CD4-positive, alpha-beta memory T cell (primary cell): ENCODE results near the gene GAA. TPM values are rescaled to one million over a fixed set of nuclear protein-coding genes. Genes with fewer than 3 reads are reported as not detected.

Source experiments
- CTCF ChIA-PET: fragments of 350-600 bp; sonication (Branson Sonifier 250); formaldehyde crosslinking; loops from one replicate; lab custom pipeline; 2021; ENCODE audit warnings: inconsistent platforms; ENCODE audit not compliant: partially characterized antibody; lab: Charles Lee
- POLR2A ChIA-PET: fragments of 350-600 bp; sonication (Branson Sonifier 250); formaldehyde crosslinking; loops from one replicate; lab custom pipeline; 2021; ENCODE audit not compliant: partially characterized antibody; lab: Charles Lee
- DNase-seq, 5 donors: peaks; one replicate each; pipeline versions ENCODE4 v3.0.0 to v3.0.0-alpha.2; 2020 to 2022; ENCODE audit warnings: mixed read lengths in 1 of 5
- H3K27ac ChIP-seq: one replicate; pipeline ENCODE4 v1.7.0; 2013; ENCODE audit warnings: low read depth, low read length
- H3K27me3 ChIP-seq: 2 replicates; pipeline ENCODE4 v1.7.0; 2013; ENCODE audit warnings: mild to moderate bottlenecking, low read length, moderate library complexity; ENCODE audit not compliant: insufficient read depth
- H3K36me3 ChIP-seq: 2 replicates; pipeline ENCODE4 v1.7.0; 2013; ENCODE audit warnings: mild to moderate bottlenecking, low read length, moderate library complexity; ENCODE audit not compliant: insufficient read depth
- H3K4me1 ChIP-seq: 2 replicates; pipeline ENCODE4 v1.7.0; 2013; ENCODE audit warnings: mild to moderate bottlenecking, low read length, moderate library complexity; ENCODE audit not compliant: insufficient read depth
- H3K4me3 ChIP-seq, 2 donors: one replicate each; pipeline ENCODE4 v1.7.0; 2013; ENCODE audit warnings: low read length in 2 of 2, mild to moderate bottlenecking in 1 of 2
- H3K9me3 ChIP-seq, 2 donors: one replicate each; pipeline ENCODE4 v1.7.0; 2013; ENCODE audit warnings: low read length in 2 of 2, control low read depth in 1 of 2; ENCODE audit not compliant: control insufficient read depth in 1 of 2
- H3K27ac Mint-ChIP-seq, 7 donors: one replicate each; pipeline ENCODE4 v1.8.0; 2020 to 2021; ENCODE audit warnings: mixed read lengths in 7 of 7, mild to moderate bottlenecking in 6 of 7, inconsistent platforms in 3 of 7, moderate library complexity in 3 of 7
- H3K27me3 Mint-ChIP-seq, 2 donors: one replicate each; pipeline ENCODE4 v1.8.0; 2020 to 2021; ENCODE audit warnings: mixed read lengths in 2 of 2
- H3K36me3 Mint-ChIP-seq, 2 donors: one replicate each; pipeline ENCODE4 v1.8.0; 2020 to 2021; ENCODE audit warnings: mixed read lengths in 2 of 2, inconsistent platforms in 1 of 2, mild to moderate bottlenecking in 1 of 2
- H3K4me1 Mint-ChIP-seq, 4 donors: one replicate each; pipeline ENCODE4 v1.8.0; 2020 to 2021; ENCODE audit warnings: mixed read lengths in 4 of 4, mild to moderate bottlenecking in 1 of 4
- H3K4me3 Mint-ChIP-seq, 8 donors: one replicate each; pipeline ENCODE4 v1.8.0; 2020 to 2021; ENCODE audit warnings: mixed read lengths in 8 of 8, mild to moderate bottlenecking in 7 of 8, moderate library complexity in 6 of 8, inconsistent platforms in 3 of 8
- H3K9me3 Mint-ChIP-seq, 8 donors: one replicate each; pipeline ENCODE4 v1.8.0; 2020 to 2021; ENCODE audit warnings: mixed read lengths in 8 of 8, mild to moderate bottlenecking in 5 of 8, inconsistent platforms in 3 of 8, moderate library complexity in 1 of 8
- intact Hi-C: fragments of 100-400 bp; cut with micrococcal nuclease; formaldehyde crosslinking; loops from one replicate; pipeline ENCODE4 v1.15.1; 2023
- polyA plus RNA-seq, 2 donors: library from polyadenylated mRNA; unstranded; fragments of 300-500 nt; fragmentation: Illumina TruSeq; gene quantifications; one replicate each; pipeline ENCODE4 v1.2.3, GENCODE V29; 2021
- total RNA-seq, 2 experiments: library from RNA; stranded (reverse); gene quantifications; one replicate each; pipeline ENCODE4 v1.2.3, GENCODE V29; 2021

Gene GAA
- total and polyA plus RNA-seq, 4 experiments from 2014 or later, result 14.5 to 44.8 (median 28.2) TPM

- ChIA-PET POLR2A (interaction anchor here (0.6 kb wide), 1 partner anchor 201 kb away, joined by 4 read pairs; no protein-coding TSS in a partner anchor), CTCF (interaction anchor here (1.4 to 3.4 kb wide), 2 partner anchors 37 to 56 kb away, joined by 3 to 11 read pairs; partner anchors contain the start of gene GAA)
- intact Hi-C loops, result no loop called here
- Histone ChIP-seq H3K36me3 (peaks cover 84% of the 10 kb centered on the region), H3K4me3 (no peak overlapping the region), H3K9me3 (no peaks in the 10 kb centered on the region), H3K4me1 (no peaks in the 10 kb centered on the region), H3K27ac (no peak overlapping the region), H3K27me3 (no peaks in the 10 kb centered on the region)
- Mint-ChIP-seq H3K36me3 (peaks cover 66 to 87% of the 10 kb centered on the region in 2 donors), H3K27me3 (no peaks in the 10 kb centered on the region), H3K27ac (no peak overlapping the region), H3K4me3 (no peak overlapping the region), H3K9me3 (peaks cover 0 to 2% (median 0%) of the 10 kb centered on the region in 8 donors), H3K4me1 (no peaks in the 10 kb centered on the region)
- no peak for DNase-seq
Observed at GRCh38 chr17:80138856-80139426, 37.6 kb downstream of the GAA start.

- Histone ChIP-seq H3K4me3 (no peak overlapping the region), H3K27ac (no peak overlapping the region), H3K27me3 (no peaks in the 10 kb centered on the region), H3K36me3 (peaks cover 74% of the 10 kb centered on the region), H3K4me1 (peaks cover 19% of the 10 kb centered on the region), H3K9me3 (no peaks in the 10 kb centered on the region)
- Mint-ChIP-seq H3K4me3 (no peak overlapping the region), H3K27ac (no peak overlapping the region), H3K36me3 (peaks cover 49 to 77% of the 10 kb centered on the region in 2 donors), H3K4me1 (peaks cover 15 to 22% (median 19%) of the 10 kb centered on the region in 4 donors), H3K27me3 (no peaks in the 10 kb centered on the region), H3K9me3 (peaks cover 0 to 2% (median 0%) of the 10 kb centered on the region in 8 donors)
- ChIA-PET CTCF (interaction anchor here (3.4 kb wide), 1 partner anchor 40 kb away, joined by 11 read pairs; the partner anchor contains the start of gene GAA), POLR2A (no interaction called here)
- DNase-seq, result no peak
- intact Hi-C loops, result no loop called here
Observed at GRCh38 chr17:80141463-80142165, 40.2 kb downstream of the GAA start.

- ChIA-PET CTCF (interaction anchor here (3.9 kb wide), 1 partner anchor 42 kb away, joined by 16 read pairs; the partner anchor contains the start of gene GAA), POLR2A (interaction anchor here (1.5 to 1.8 kb wide), 2 partner anchors 9 to 312 kb away, joined by 4 to 5 read pairs; no protein-coding TSS in a partner anchor)
- H3K4me3 Mint-ChIP-seq, result no peak overlapping the region
Observed at GRCh38 chr17:80142929-80143328, 41.5 kb downstream of the GAA start.

GRCh38 chr17:80145076-80146075 is 44.0 kb downstream of the GAA start:
- H3K4me1 ChIP-seq, result peaks cover 32% of the 10 kb centered on the region
- H3K9me3 ChIP-seq, result no peaks in the 10 kb centered on the region
- peaks cover 37% of the 10 kb centered on the region for H3K36me3 ChIP-seq
- Mint-ChIP-seq H3K9me3 (peaks cover 0 to 2% (median 0%) of the 10 kb centered on the region in 8 donors), H3K4me3 (peak overlapping the region; percentile 79 to 96 (median 90)), H3K36me3 (peaks cover 15 to 47% of the 10 kb centered on the region in 2 donors), H3K27ac (peak overlapping the region; percentile 22 to 95 (median 90)), H3K4me1 (peaks cover 19 to 46% (median 31%) of the 10 kb centered on the region in 4 donors), H3K27me3 (no peaks in the 10 kb centered on the region)
- CTCF ChIA-PET, result interaction anchor here (0.6 to 3.9 kb wide), 4 partner anchors 11 to 1996 kb away, joined by 3 to 16 read pairs (median 4); partner anchors contain the start of gene GAA
- H3K4me3 ChIP-seq, result peak overlapping the region; percentile 45 to 94
- intact Hi-C loops, result loop anchor here (2.0 kb wide), 4 partner anchors 45 to 115 kb away; partner anchors contain the start of genes GAA and RNF213
- H3K27me3 ChIP-seq, result no peaks in the 10 kb centered on the region
- H3K27ac ChIP-seq, result peak overlapping the region; percentile 83
- DNase-seq, result no peak
- POLR2A ChIA-PET, result interaction anchor here (0.9 to 3.5 kb wide), 7 partner anchors 10 to 148 kb away, joined by 3 to 36 read pairs (median 3); partner anchors contain the start of gene GAA

More at GRCh38 chr17:80142929-80143328, 41.5 kb downstream of the GAA start:
- no peak overlapping the region for H3K27ac ChIP-seq
- no peaks in the 10 kb centered on the region for H3K9me3 ChIP-seq
- peaks cover 62% of the 10 kb centered on the region for H3K36me3 ChIP-seq
- H3K4me1 ChIP-seq, result peaks cover 22% of the 10 kb centered on the region
- no peaks in the 10 kb centered on the region for H3K27me3 ChIP-seq
- Mint-ChIP-seq H3K9me3 (peaks cover 0 to 4% (median 0%) of the 10 kb centered on the region in 8 donors), H3K27me3 (no peaks in the 10 kb centered on the region), H3K27ac (peak overlapping the region in 1 of 7 donors; percentile 77), H3K4me1 (peaks cover 17 to 31% (median 26%) of the 10 kb centered on the region in 4 donors), H3K36me3 (peaks cover 36 to 69% of the 10 kb centered on the region in 2 donors)
- DNase-seq, result no peak
- intact Hi-C loops, result no loop called here
- no peak overlapping the region for H3K4me3 ChIP-seq

GRCh38 chr17:80146121-80147034 is 45.0 kb downstream of the GAA start:
- peak in 2 of 5 donors; percentile 18 for DNase-seq
- CTCF ChIA-PET, result interaction anchor here (0.6 to 3.9 kb wide), 4 partner anchors 12 to 1995 kb away, joined by 3 to 16 read pairs (median 4); partner anchors contain the start of gene GAA

More at GRCh38 chr17:80146121-80147034, 45.0 kb downstream of the GAA start:
- Histone ChIP-seq H3K36me3 (peaks cover 29% of the 10 kb centered on the region), H3K9me3 (no peaks in the 10 kb centered on the region), H3K4me1 (peaks cover 32% of the 10 kb centered on the region), H3K4me3 (peak overlapping the region; percentile 45 to 94), H3K27me3 (no peaks in the 10 kb centered on the region), H3K27ac (peak overlapping the region; percentile 83)
- Mint-ChIP-seq H3K36me3 (peaks cover 11 to 40% of the 10 kb centered on the region in 2 donors), H3K9me3 (peaks cover 0 to 2% (median 0%) of the 10 kb centered on the region in 8 donors), H3K27ac (peak overlapping the region; percentile 87 to 99 (median 98)), H3K27me3 (no peaks in the 10 kb centered on the region), H3K4me1 (peaks cover 19 to 46% (median 31%) of the 10 kb centered on the region in 4 donors), H3K4me3 (peak overlapping the region; percentile 93 to 99 (median 98))
- intact Hi-C loops, result loop anchor here (2.0 kb wide), 4 partner anchors 46 to 114 kb away; partner anchors contain the start of genes GAA and RNF213
- POLR2A ChIA-PET, result interaction anchor here (0.7 to 3.5 kb wide), 8 partner anchors 11 to 149 kb away, joined by 3 to 36 read pairs (median 3); partner anchors contain the start of genes GAA and SGSH
